Ureter (tissue), 1 donor: Measurements from ENCODE around the gene MTERF1. TPM values are rescaled to one million over a fixed set of nuclear protein-coding genes. Genes with fewer than 3 reads are reported as not detected.
"Not testable (repeated sequence)": the region's sequence is repeated elsewhere in the genome, so short reads cannot be mapped to it uniquely, and the experiment has no call there.

Source experiments
- DNase-seq: peaks from one replicate; pipeline ENCODE4 v3.0.0-alpha.2; 2020; ENCODE audit warnings: low spot score
- total RNA-seq: library from RNA; stranded (reverse); gene quantifications from one replicate; pipeline ENCODE4 v1.2.4, GENCODE V29; 2023
- donor health status: DM: yes; HTN: yes; CAD: no.

Gene MTERF1, protein sequence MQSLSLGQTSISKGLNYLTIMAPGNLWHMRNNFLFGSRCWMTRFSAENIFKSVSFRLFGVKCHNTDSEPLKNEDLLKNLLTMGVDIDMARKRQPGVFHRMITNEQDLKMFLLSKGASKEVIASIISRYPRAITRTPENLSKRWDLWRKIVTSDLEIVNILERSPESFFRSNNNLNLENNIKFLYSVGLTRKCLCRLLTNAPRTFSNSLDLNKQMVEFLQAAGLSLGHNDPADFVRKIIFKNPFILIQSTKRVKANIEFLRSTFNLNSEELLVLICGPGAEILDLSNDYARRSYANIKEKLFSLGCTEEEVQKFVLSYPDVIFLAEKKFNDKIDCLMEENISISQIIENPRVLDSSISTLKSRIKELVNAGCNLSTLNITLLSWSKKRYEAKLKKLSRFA
- 20.4 TPM for total RNA-seq

DNA sequence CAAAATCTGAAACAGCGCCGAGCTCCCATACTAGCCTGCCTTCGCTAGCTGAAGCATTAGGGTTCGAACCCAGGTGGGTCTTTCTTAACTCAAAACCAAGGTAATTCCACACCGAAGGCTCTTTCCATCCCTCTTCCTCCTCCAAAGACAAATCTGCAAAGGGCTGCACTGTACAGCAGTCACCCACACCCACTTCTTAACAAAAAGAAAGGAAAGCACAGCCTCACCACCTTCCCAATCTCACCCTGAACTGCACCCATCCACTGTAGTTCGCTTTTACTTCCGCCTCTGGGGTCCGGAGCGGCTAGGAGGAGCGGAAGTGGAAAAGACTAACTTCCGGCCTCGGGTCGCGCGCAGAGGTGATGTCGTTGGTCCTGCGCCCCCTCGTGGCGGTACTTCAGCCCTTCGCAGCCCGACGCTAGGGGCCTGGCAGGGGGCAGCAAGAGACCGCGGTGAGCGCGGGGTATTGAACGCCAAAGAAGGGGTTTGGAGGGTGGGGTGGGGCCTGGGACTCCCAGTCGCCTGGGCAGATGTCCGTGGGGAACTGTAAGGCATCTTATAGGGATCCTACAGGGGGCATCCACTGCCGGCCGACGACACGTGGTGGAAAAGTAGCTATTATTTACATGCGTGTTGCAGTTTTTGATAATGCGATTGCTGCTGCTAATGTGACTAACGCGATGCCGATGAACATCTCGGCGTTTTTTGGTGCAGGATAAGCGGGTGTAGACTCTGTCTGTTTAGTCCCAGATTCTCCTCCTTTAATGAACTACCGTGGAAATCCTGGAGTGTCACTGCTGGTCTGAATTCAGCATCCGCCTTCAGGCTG, at the start of gene MTERF1:
TSS of gene MTERF1 (minus strand) at position 290 of the 829 bp plus-strand sequence. CDS start 619 bp downstream, outside the sequence.
- peak; percentile 94 for DNase-seq

DNA sequence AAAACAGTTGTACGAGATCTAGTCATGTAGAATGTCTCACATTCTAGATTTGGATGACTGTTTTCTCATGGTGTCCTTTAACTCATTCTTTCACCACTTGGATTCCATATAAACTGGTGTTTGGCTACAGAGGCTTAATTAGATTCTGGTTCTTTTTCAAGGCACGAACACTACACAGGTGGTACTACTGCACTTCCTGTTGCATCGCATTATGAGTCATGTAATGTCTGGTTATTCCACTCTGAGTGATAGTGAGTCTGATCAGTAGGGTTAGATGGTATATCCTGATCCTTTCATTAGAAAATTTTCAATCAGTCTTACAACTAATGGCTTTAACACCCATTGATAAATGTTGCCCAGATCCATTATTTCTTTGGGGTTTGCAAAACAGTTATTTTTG, 49.0 kb upstream of the MTERF1 start:
- no peak for DNase-seq

DNA sequence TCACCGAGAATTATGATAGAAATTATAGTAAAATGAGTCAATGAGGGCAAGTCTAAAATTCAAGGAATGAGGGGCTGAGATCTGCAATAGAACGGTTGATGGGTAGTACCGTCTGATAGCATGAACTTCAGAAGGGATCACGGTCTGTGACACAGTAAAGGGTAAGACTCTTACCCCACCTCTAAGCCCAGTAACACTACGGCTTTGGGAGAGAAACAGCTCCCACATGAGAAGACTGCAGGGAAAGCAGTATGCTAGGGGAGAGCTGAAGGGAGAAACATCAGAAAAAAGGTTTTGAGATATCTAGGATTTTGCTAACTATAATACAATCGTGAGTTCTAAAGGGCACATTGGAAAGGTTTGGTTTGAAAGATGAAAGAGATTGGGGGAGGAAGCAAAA, 47.4 kb upstream of the MTERF1 start:
- DNase-seq = no peak

DNA sequence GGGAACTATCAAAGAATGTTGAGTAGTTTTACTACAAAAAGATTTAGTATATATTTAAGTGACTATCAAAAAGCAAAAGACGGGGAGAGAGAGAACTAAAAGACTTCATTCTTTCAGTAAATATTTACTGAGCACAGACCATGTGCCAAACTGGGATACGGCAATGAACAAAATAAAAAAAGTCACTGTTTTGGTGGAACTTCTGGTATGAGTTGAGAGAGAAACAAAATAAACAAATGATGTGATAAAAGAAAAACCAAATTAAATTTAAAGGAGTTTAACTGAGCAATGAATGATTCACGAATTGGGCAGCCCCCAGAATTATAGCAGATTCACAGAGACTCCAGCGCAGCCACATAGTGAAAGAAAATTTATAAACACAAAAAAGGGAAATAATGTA, 42.4 kb upstream of the MTERF1 start:
- DNase-seq = no peak

DNA sequence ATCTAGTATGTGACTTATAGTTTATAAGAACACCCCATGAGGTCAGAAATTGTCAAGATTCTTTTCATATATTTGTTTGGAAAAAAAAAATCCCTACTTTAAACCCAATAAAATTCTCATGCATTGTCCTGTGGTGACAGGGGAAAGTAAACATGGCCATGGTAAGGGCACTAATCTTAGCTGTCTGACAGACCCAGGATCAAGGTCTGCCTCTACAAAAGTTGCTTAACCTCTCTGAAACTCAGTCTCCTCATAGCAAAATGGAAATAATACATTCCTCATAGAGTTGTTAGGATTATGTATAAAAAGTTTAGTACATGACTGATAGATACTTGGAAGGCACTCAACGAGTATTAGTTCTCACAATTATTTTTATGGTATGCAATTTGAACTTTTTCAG, 37.9 kb upstream of the MTERF1 start:
- DNase-seq = no peak

DNA sequence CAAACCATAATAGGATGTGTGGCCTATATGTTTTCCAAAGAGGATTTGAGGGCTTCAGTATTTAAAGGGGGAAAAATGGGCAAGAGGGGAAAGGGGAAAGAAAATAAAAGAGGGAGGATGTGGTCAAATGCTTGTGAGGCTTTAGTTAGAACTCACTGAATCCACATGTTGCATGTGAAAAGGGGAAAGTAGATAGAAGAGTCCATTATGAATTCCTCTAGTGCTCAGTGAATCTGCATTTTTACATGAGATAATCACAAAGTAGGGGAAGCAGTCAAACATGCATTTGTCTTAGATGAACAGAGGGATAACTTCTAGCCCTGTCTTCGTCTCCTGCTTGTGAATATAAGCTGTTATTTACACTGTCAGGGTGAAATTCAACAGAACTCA, 35.5 kb upstream of the MTERF1 start:
- DNase-seq = no peak

DNA sequence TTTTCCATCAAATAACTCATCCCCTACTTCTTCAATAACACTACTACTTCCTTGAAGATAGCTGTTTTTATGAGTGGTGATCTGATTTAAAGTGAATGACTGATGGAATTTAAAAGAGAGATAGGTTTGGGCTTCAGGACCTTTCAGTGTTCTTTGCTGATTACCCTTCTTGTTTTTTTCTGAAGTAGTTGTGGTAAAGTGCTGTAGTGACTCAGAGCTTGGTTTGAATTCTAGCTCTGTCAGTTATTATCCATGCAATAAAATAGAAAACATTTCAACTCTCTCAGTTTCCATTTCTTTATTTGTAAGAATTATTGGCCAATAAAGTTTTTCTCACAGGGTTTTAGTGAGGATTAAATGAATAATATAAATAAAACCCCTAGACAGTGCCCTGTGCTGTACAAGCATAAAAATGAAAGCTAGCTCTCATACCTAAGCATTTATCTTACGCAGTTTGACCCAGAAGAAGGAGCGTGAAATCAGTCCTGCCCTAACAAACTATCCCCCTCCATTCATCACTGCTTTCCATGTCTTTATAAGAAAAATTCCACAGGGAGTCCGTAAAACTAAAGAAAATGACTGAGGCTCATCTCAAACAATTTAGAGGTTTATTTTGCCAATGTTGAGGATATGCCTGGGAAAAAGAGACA, 35.0 kb upstream of the MTERF1 start:
- DNase-seq = no peak

DNA sequence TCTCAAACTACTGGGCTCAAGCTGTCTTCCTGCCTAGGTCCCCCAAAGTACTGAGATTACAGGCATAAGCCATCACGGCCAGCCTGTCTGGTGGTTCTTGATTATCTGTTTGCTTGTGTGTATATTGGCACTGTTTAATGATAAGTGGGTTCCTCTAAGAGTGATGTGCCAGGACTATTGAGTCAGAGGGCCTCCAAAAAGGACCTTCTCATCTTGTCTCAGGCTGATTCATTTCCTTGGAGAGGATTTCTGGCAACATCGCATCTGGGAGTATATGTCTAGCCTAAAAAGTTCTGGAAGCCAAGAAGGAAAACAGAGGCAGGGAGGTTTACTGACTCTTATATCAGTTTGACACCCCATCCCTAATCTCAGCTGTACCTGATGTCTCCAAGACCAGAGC, 33.1 kb upstream of the MTERF1 start:
- DNase-seq = no peak

DNA sequence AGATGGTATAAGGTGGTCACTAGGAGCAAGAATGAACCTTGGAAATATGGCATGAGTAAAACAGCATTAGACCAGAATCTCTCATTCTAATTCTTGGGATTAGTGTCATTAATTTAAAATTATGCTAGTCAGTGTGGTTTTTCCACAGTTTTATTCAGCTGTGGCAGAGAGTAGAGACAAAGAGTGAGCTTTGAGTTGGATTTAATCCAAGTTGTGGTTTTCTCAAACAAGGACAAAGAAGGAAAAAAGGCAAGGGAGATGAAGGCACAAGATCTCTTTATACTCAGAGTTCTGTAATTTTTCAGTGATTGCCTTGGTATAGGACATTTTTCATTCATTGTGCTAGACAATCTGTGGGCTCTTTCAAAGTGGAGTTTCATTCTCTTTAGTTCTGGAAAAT, 32.0 kb upstream of the MTERF1 start:
- no peak for DNase-seq

DNA sequence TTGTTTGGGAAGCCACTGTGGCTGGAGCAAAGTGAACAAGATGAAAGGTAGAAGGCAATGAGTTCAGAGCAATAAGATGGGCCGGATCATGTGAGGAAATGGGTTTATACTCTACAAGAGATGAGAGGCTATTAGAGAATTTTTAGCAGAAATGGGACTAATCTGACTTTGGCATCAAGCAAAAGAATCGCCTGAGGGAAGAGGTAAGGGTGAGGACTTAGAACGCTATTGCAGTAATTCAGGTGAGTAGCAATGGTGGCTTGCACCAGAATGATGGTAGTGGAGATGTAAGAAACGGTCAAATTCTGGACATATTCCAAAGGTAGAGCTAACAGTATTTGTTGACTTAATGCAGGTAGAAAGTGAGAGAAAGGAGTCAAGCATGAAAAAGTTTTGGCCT, 30.6 kb upstream of the MTERF1 start:
- no peak for DNase-seq

DNA sequence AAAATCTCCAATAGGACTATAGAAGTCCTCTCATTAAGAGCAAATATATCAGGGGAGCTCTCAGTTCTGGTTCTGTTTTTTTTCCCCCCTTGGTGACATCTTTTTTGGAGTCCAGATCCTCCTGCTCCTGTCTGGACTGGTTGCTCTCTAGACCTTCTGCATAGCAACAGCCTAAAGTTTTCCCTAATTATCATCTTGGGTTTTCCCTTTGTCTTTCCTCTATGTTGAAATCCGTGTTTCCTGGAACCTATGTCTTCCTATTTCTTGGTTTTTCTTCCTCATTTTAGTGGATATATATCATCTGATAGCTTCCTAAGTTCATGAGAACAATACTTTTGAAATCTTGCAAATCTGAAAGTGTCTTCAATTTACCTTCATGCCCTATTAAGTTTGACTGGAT, 29.7 kb upstream of the MTERF1 start:
- DNase-seq = no peak

DNA sequence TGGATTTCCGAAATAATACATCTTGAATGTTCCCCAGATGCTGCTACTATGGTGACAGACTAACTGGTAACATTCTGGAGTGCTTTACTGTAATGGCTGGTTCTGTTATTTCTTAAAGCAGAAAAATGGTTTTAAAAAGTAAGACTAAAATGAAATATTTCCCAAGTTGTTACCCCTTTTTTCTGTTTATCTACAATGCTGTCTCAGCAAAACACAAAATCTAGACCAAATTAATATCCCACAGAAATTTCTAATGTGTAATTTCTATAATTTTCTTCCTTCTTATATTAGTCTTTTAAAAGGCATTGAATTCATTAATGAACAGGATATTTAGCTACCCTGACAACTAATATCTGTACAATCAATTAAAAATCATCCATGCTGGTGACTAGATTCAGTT, 19.1 kb upstream of the MTERF1 start:
- DNase-seq = no peak

DNA sequence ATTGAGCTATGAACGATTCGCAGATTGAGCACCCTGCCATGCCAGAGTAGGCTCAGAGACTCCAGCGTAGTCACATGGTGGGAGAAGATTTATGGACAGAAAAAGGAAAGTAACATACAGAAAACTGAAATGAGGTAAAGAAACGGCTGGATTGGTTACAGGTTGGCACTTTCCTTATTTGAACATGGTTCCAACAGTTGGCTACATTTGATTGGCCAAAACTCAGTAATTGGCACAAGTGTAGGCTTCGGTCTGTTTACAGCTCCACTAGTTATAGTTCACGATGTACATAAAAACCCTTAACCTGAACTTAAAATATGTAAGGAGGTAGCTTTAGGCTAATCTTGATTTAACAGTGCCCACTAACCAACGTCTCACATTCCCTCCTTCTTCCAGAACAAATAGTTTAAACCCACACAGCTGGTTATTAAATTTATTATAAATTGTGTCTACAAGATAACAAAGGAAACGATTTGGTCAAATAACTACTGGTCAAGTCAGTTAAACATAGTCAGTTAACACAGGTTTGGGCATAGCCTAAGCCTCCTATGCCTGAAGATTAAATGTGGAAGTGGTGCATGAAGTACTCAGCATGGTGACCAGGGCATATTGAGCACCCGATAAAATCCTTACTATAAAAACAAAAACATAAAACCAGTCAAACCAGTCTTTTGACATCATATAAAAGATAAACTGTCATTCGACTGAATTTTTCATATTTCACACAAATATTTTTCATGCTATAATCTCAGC, 17.9 kb upstream of the MTERF1 start:
- DNase-seq = no peak

DNA sequence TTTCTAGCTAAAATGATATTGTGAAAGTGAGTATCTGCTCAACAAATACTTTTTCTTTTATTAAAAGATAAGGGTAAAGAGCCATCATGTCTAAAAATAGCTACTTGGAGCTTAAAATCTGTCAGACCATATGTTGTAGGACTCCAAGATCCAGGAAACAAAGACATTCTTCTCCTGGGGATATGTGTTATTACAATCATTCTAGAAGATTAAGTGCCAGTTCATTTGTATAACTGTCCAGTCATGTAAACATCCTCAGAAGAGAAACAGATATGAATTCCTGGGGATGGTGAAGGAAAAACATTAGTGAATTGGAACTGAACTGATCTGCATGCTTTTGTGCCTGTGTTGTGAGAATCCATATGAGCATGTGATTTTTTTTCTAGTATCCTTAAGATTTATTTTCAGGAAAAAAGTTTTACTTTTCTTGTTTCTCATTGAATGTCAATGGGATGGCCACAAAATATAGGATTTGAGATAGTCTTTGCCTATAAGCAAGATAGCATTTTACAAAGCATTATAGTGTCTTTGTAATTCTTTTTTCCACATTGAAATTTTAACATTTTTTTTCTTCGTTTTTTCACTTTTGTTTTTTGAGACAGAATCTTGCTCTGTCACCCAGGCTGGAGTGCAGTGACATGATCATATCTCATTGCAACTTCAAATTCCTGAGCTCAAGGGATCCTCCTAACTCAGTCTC, 14.4 kb upstream of the MTERF1 start:
- DNase-seq = no peak

DNA sequence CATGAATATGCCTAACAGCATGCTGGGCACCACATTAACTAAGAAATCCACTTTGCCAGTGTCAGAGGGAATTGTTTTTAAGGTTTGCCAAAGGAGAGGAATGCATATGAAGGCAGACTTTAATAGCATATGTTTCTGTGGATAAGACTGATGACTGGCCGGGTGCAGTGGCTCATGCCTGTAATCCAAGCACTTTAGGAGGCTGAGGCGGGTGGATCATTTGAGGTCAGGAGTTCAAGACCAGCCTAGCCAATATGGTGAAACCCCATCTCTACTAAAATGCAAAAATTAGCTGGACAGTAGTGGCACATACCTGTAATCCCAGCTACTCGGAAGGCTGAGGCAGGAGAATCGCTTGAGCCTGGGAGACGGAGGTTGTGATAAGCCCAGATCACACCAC, 13.2 kb upstream of the MTERF1 start:
- DNase-seq = not testable (repeated sequence)

DNA sequence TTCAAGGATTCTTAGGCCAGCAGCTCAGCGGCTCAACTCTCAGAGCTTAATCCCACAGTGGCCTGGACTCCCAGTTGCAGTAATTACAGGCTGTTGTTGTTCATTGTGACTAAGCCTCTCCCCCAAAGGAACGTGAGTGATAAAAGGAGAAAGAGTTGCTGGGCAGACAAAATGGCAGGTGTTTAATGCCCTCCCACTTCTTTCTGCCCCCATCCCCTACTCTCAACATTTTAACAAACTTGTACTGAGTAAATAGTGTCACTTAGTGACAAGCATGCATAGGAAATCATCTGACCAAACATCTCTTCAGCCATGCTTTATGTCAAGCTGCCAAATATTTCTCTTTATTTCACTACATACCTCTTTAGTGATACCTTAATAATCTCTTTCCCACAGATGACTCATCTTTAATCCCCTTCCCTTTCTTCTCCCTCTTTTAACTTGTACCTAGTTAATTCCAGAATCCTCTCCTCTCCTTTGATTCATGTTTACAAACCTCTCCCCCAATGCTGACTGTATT, 12.4 kb upstream of the MTERF1 start:
- DNase-seq = no peak

DNA sequence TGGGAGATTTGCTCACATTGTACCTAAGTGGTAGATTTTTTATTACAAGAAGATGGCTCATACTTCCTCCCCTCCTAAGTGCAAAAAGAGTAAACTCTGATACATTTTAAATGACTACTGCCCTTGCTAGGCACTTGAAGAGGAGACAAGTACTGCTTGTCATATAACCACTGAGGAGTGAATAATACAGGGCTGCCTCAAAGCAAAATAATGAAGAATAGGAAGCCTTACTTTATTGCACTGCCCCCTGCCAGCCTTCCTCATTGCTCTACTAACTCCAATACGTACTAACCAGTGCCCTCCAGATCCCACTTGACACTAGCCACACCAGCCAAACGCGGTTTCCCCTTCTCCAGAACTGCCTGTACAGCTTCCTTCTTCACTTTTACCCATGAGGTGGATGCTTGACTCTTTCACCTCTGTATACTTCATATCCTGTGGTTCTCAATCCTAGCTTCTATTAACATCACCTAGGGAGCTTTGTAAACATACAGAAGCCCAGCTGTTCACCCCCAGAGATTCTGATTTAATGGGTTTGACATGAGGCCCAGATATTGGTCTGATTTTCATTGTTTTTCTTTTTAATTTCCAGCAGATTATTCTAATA, 11.7 kb upstream of the MTERF1 start:
- DNase-seq = no peak

DNA sequence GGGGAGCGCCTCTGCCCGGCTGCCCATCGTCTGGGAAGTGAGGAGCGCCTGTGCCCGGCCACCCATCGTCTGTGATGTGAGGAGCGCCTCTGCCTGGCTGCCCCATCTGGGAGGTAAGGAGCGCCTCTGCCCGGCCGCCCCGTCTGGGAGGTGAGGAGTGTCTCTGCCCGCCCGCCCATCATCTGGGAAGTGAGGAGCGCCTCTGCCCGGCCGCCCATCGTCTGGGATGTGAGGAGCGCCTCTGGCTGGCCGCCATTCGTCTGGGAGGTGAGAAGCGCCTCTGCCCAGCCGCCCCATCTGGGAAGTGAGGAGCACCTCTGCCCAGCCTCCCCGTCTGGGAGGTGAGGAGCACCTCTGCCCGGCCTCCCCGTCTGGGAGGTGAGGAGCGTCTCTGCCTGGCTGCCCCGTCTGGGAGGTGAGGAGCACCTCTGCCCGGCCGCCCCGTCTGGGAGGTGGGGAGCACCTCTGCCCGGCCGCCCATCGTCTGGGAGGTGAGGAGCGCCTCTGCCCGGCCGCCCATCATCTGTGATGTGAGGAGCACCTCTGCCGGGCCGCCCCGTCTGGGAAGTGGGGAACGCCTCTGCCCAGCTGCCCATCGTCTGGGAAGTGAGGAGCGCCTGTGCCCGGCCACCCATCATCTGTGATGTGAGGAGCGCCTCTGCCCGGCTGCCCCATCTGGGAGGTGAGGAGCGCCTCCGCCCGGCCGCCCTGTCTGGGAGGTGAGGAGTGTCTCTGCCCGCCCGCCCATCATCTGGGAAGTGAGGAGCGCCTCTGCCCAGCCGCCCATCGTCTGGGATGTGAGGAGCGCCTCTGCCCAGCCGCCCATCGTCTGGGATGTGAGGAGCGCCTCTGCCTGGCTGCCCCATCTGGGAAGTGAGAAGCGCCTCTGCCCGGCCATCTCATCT, 8.0 kb upstream of the MTERF1 start:
- DNase-seq = not testable (repeated sequence)
